ENCODE results near the gene CENPM. TPM values are rescaled to one million over a fixed set of nuclear protein-coding genes. Genes with fewer than 3 reads are reported as not detected.
A peak's percentile ranks its signal among the peaks of the same experiment; 100 is the strongest.

Gene CENPM
- polyA plus RNA-seq, 1 donor from 2014 or later, result 2.1 TPM

- TF ChIP-seq RAD21 (conservative IDR thresholded peaks at IDR 0.05), result no peak
- no peaks in the 10 kb centered on the region for H4K20me1 ChIP-seq (ENCODE audit: insufficient read depth)
- peak overlapping the region; percentile 58 for H3K4me3 ChIP-seq (ENCODE audit: low read length)
Measured at GRCh38 chr22:41914611-41915034, 32.3 kb downstream of the CENPM start.

GRCh38 chr22:41913842-41914534, 33.0 kb downstream of the CENPM start:
- Histone ChIP-seq H3K4me2 (ENCODE audit: low read length) (no peak overlapping the region), H3F3A (ENCODE audit: insufficient read depth, low read length, poor library complexity, severe bottlenecking) (no peaks in the 10 kb centered on the region), H3K9me3 (ENCODE audit: low read length) (no peaks in the 10 kb centered on the region), H3K27me3 (ENCODE audit: insufficient read depth, low read depth, low read length) (peaks cover 94% of the 10 kb centered on the region), H3K36me3 (ENCODE audit: insufficient read depth, low read length) (no peaks in the 10 kb centered on the region), H4K20me1 (ENCODE audit: insufficient read depth) (no peaks in the 10 kb centered on the region), H2AFZ (ENCODE audit: low read depth, low read length) (no peak overlapping the region), H3K4me3 (ENCODE audit: low read length) (no peak overlapping the region), H3K9me2 (ENCODE audit: insufficient read depth, low read length) (no peaks in the 10 kb centered on the region), H3K27ac (ENCODE audit: low read length) (no peak overlapping the region), H3K79me2 (replicated peaks; ENCODE audit: insufficient read depth, low read length) (no peaks in the 10 kb centered on the region), H3K9ac (ENCODE audit: low read length) (no peak overlapping the region)
- peak; percentile 11 for TF ChIP-seq CTCF (IDR thresholded peaks at IDR 0.05; ENCODE audit: poor library complexity, severe bottlenecking)
- TF ChIP-seq EZH2 (IDR thresholded peaks at IDR 0.05; ENCODE audit: borderline replicate concordance, insufficient read depth, low read length, poor library complexity, severe bottlenecking), result no peak

More at GRCh38 chr22:41914611-41915034, 32.3 kb downstream of the CENPM start:
- no peak overlapping the region for H3K4me2 ChIP-seq (ENCODE audit: low read length)
- H3F3A ChIP-seq (ENCODE audit: insufficient read depth, low read length, poor library complexity, severe bottlenecking), result no peaks in the 10 kb centered on the region
- H3K79me2 ChIP-seq (replicated peaks; ENCODE audit: insufficient read depth, low read length), result no peaks in the 10 kb centered on the region
- peak overlapping the region; percentile 53 for H3K9ac ChIP-seq (ENCODE audit: low read length)
- no peaks in the 10 kb centered on the region for H3K9me3 ChIP-seq (ENCODE audit: low read length)
- H3K9me2 ChIP-seq (ENCODE audit: insufficient read depth, low read length), result no peaks in the 10 kb centered on the region
- no peak overlapping the region for H2AFZ ChIP-seq (ENCODE audit: low read depth, low read length)
- peaks cover 94% of the 10 kb centered on the region for H3K27me3 ChIP-seq (ENCODE audit: insufficient read depth, low read depth, low read length)
- no peaks in the 10 kb centered on the region for H3K36me3 ChIP-seq (ENCODE audit: insufficient read depth, low read length)
- H3K27ac ChIP-seq (ENCODE audit: low read length), result no peak overlapping the region

- H3K27me3 ChIP-seq (ENCODE audit: insufficient read depth, low read depth, low read length), result peaks cover 90% of the 10 kb centered on the region
- no peak overlapping the region for H3K27ac ChIP-seq (ENCODE audit: low read length)
- no peaks in the 10 kb centered on the region for H4K20me1 ChIP-seq (ENCODE audit: insufficient read depth)
- H2AFZ ChIP-seq (ENCODE audit: low read depth, low read length), result no peak overlapping the region
- no peak overlapping the region for H3K4me3 ChIP-seq (ENCODE audit: low read length)
- no peak overlapping the region for H3K9ac ChIP-seq (ENCODE audit: low read length)
- H3K9me2 ChIP-seq (ENCODE audit: insufficient read depth, low read length), result no peaks in the 10 kb centered on the region
- no peak overlapping the region for H3K4me2 ChIP-seq (ENCODE audit: low read length)
- H3K79me2 ChIP-seq (replicated peaks; ENCODE audit: insufficient read depth, low read length), result no peaks in the 10 kb centered on the region
- no peaks in the 10 kb centered on the region for H3F3A ChIP-seq (ENCODE audit: insufficient read depth, low read length, poor library complexity, severe bottlenecking)
- TF ChIP-seq MXI1 (conservative IDR thresholded peaks at IDR 0.05; ENCODE audit: poor library complexity, severe bottlenecking) (no peak), POLR2AphosphoS5 (IDR thresholded peaks at IDR 0.05) (no peak), EP300 (conservative IDR thresholded peaks at IDR 0.05; ENCODE audit: poor library complexity, severe bottlenecking) (no peak), EZH2 (IDR thresholded peaks at IDR 0.05; ENCODE audit: borderline replicate concordance, insufficient read depth, low read length, poor library complexity, severe bottlenecking) (no peak), CTCF (IDR thresholded peaks at IDR 0.05; ENCODE audit: poor library complexity, severe bottlenecking) (no peak), REST (IDR thresholded peaks at IDR 0.05; ENCODE audit: borderline replicate concordance) (no peak), SMC3 (conservative IDR thresholded peaks at IDR 0.05; ENCODE audit: poor library complexity) (no peak), RAD21 (conservative IDR thresholded peaks at IDR 0.05) (no peak), TAF1 (IDR thresholded peaks at IDR 0.05; ENCODE audit: low read depth) (no peak)
- H3K36me3 ChIP-seq (ENCODE audit: insufficient read depth, low read length), result no peaks in the 10 kb centered on the region
- H3K9me3 ChIP-seq (ENCODE audit: low read length), result no peaks in the 10 kb centered on the region
Measured at GRCh38 chr22:41913040-41913719, 33.8 kb downstream of the CENPM start.

All from neural cell (in vitro differentiated cells).